ENCODE results near the gene DCXR.

DCXR gene

GRCh38 chr17:82072827-82073226 lies 35.3 kb upstream of the DCXR start:
- FAIRE-seq, result no peak

GRCh38 chr17:82070611-82071010 lies 33.1 kb upstream of the DCXR start:
- FAIRE-seq, result no peak

- FAIRE-seq, result no peak
Measured at GRCh38 chr17:82065638-82066303, 28.3 kb upstream of the DCXR start, which contains the start of gene DUS1L. Gene DUS1L (minus strand): TSS chr17:82065804. CDS start chr17:82065059, 745 bp downstream.

GRCh38 chr17:82065193-82065637 lies 27.7 kb upstream of the DCXR start:
- FAIRE-seq, result no peak

GRCh38 chr17:82064433-82065192 lies 27.1 kb upstream of the DCXR start:
- no peak for FAIRE-seq

GRCh38 chr17:82063424-82064415 lies 26.2 kb upstream of the DCXR start:
- no peak for FAIRE-seq

- no peak for FAIRE-seq
Measured at GRCh38 chr17:82062984-82063368, 25.5 kb upstream of the DCXR start.

GRCh38 chr17:82062076-82062983 lies 24.8 kb upstream of the DCXR start:
- FAIRE-seq, result no peak

- no peak for FAIRE-seq
Measured at GRCh38 chr17:82061047-82061925, 23.8 kb upstream of the DCXR start.

GRCh38 chr17:82060614-82061013 lies 23.1 kb upstream of the DCXR start:
- FAIRE-seq, result no peak

- no peak for FAIRE-seq
Measured at GRCh38 chr17:82060001-82060380, 22.5 kb upstream of the DCXR start.

GRCh38 chr17:82059272-82060000 lies 21.9 kb upstream of the DCXR start:
- FAIRE-seq, result no peak

GRCh38 chr17:82058855-82059249 lies 21.4 kb upstream of the DCXR start:
- FAIRE-seq, result no peak

- no peak for FAIRE-seq
Measured at GRCh38 chr17:82058230-82058854, 20.8 kb upstream of the DCXR start.

GRCh38 chr17:82056729-82057621 lies 19.5 kb upstream of the DCXR start:
- no peak for FAIRE-seq

- no peak for FAIRE-seq
Measured at GRCh38 chr17:82055965-82056728, 18.6 kb upstream of the DCXR start.

GRCh38 chr17:82055023-82055964 lies 17.8 kb upstream of the DCXR start:
- FAIRE-seq, result no peak

Data from TTC549 (cell line).